Colon (tissue), 2 donors: ENCODE results near the gene FRMPD4.
"Not testable (repeated sequence)": the region's sequence is repeated elsewhere in the genome, so short reads cannot be mapped to it uniquely, and the experiment has no call there.

Source experiments
- FAIRE-seq: peaks from 2 replicates; lab custom pipeline; 2012; peaks lifted over from hg19 to GRCh38; lab: Jason Lieb, UNC
- donor health status: control.
- donor health status: control.

The FRMPD4 gene

DNA sequence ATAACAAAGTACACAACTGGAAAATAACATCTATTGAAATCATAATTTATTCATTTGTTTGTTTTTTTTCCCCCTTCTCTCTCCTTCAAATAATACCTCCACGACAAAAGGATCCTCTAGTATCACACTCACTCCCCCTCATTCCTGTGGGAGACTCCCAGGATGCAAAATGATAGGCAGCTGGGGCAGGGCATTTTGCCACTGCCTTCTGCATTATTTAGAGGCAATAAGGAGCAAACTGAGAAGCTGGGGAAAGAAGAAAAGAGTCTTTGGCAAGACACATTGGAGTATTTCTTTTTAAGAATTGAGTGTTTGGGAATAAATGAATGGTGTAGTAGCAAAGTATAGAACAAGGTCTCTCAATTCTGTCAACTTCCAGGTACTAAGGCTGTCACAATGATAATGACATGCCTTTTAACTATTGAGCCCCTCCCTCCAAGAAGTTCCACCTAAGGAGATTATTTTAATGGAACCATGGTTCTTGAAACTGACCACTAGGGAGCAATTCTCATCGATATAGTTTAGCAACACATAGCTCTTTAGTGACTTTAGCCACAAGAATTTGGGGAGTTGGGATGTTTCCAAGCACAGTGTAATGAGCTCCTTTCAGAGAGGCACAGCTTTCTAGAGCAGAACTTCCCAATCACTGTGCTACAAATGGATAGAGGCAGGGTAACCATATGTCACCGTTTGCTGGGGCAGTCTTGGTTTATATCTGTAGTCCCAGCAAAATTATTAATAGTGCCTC is 303.3 kb downstream of the FRMPD4 start:
- no peak for FAIRE-seq

DNA sequence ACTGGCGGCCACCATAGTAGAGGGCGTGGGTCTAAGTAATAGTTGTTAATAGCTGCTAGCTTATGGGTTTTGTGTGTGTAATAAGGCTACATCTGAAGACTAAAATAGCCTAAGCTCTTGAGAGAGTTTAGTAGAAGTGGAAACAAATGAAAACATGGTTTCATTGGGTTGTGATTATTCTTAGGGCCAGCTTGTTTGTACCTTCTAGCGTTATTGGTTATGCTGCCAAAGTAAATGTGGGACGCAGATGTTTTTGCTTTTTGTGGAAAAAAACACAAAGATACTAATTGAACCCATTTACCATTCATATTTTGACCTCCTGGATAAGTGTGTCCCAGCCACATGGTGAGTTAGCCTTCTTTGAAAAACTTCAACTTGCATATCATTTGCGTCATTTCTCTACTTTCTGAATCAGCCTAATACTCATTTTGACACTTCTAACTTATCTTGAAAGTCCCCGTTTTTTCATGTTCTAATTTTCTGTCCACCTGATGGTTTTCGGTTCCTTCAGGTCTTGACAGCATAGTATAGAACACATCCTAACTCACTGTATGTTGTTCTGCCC is 305.3 kb downstream of the FRMPD4 start:
- no peak for FAIRE-seq

DNA sequence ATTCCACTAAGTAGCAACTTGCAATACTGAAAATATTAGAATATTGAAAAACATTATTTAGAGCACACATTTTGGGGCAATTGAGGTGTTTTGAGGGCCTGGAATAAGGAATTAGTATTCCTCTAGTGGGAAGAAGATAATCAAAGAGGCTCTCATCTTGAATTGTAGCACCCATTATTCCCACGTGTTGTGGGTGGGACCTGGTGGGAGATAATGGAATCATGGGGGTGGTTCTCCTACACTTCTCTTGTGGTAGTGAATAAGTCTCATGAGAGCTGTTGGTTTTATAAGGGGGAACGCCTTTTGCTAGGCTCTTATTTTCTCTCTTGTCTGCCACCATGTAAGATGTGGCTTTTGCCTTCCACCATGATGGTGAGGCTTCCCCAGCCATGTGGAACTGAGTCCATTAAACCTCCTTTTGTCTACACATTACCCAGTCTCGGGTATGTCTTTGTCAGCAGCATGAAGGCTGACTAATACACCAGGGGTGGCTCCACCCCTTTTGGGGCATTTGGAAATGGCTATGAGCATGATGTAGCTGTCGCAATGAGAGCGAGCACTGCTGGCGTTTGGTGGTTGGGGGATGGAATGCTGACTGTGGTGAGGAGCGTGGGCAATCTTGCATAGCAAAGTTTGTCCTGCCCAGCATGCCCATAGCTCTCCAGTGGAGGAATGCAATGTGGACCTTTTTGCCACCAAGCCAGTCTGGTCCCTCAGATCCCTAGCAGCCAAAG is 308.2 kb downstream of the FRMPD4 start:
- no peak for FAIRE-seq

DNA sequence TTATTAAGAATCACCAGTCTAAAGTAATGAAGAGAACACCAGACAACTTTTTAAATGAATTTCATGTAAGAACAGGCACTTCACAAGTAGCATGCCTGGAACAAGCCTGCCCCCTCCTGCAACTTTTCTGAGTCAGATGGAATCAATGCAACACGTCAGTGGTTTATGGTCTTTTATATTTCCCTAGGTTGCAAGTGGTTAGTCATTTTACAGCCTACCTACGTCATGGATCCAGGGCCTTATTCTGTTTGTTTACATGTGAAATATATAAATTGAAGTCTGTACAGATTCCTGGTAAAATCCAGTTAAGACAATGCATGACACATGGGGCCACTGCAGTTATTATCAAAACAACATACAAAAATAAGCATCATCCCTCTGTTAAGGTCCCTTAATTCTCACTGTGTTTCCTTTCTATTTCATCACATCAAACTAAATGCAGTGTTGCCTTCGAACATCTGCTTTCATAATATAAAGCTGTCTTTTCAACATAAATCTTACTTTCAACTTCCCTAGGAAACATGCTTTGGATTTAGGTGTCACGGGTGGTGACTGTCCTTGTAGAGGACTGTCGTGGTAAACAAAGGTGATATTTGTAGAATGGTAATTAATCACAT is 309.3 kb downstream of the FRMPD4 start:
- FAIRE-seq = no peak

- FAIRE-seq = no peak
Measured at GRCh38 chrX:12452268-12452667, 314.0 kb downstream of the FRMPD4 start.

- FAIRE-seq = no peak
Measured at GRCh38 chrX:12460929-12461328, 322.7 kb downstream of the FRMPD4 start.

- FAIRE-seq = no peak
Measured at GRCh38 chrX:12463052-12463451, 324.8 kb downstream of the FRMPD4 start.

DNA sequence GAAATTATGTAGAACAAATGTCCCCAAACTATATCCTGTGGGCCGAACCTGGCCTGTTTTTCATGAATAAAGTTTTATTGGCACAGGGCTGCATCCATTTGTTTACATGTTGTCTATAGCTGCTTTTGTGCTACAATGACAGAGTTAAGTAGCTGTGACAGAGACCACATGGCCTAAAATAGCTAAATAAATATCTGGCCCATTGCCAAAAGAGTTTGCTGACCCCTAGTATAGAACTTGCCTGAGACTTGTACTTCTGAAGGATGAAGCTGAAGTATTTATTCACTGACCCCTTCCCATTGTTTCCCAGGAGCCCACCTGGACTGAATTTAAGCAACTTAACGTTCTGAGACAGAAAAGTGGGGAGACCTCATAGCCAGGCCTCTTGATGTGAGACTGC is 325.6 kb downstream of the FRMPD4 start:
- no peak for FAIRE-seq

DNA sequence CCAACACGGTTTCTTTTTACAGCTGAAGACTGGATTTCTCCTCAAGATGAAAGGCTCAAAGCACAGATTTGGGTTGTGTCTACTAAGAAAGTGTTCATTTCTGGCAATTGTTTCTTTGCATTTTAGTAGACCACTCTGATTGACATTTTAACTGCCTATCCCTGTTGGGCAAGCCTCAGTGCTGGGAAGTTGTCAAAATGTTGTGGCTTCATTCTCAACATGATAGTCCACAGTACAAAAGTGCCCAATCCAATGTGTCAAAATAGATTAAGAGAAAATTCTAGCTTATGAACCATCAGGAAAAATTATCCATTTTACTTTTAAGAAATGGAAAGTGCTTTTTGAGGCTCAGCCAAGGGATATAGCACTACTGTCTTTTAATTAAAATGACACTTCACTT is 329.0 kb downstream of the FRMPD4 start:
- FAIRE-seq = no peak

GRCh38 chrX:12469296-12469695 is 331.0 kb downstream of the FRMPD4 start:
- FAIRE-seq = no peak

- FAIRE-seq = no peak
Measured at GRCh38 chrX:12471061-12471460, 332.8 kb downstream of the FRMPD4 start.

- FAIRE-seq = no peak
Measured at GRCh38 chrX:12480956-12481355, 342.7 kb downstream of the FRMPD4 start.

- FAIRE-seq = no peak
Measured at GRCh38 chrX:12488220-12488619, 349.9 kb downstream of the FRMPD4 start.

DNA sequence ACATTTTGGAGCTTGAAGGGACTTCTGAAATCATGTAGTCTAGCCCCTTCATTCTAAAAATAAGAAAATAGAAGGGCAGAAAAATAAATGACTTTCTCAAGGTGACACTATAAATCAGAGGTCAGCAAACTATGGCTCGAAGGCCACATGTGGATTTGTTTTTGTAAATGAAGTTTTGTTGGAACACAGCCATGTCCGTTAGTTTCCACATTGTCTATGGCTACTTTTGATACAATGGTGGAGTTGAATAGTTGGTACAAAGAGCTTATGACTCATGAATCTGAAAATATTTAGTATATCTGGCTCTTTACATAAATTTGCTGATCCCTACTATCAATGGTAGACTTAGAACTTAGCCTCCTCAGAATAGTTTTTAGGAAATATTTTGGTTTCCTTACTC is 350.5 kb downstream of the FRMPD4 start:
- FAIRE-seq = no peak

GRCh38 chrX:12489341-12489740 is 351.1 kb downstream of the FRMPD4 start:
- no peak for FAIRE-seq

DNA sequence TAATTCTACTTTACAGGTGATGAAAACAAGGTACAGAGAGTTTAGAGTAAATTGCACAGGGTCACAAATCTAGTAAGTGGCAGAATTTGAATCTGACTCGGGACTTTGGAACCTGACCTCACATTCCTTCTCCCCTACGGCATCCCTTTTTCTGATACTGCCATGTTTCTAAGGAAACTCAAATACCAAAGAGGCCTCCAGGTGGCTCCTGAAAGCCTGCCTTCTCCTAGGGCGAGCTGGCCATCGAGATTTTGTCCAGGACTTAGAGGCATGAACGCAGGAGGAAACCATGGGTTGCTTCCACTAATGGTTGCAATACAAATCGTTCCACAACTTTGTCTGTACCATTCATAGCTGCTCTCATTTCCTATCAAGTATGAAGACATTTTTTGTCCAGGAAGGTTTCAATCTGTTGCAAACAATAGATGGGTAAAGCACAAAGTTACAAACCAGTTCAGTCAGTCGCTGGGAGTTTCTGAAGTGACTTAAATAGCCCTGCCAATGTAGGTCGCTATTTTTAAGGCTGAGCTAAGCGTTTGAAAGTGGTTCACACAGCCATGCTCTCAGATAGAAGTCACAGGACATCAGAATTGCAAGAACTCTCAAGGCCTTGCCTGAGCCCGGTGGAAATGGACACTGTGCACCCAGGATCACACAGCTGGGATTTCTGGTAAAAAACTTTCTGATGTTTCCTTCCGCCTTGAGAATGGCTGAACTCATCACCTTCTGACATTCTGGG is 356.3 kb downstream of the FRMPD4 start:
- FAIRE-seq = no peak

- no peak for FAIRE-seq
Measured at GRCh38 chrX:12496343-12496742, 358.1 kb downstream of the FRMPD4 start.

GRCh38 chrX:12497832-12498591 is 359.7 kb downstream of the FRMPD4 start:
- no peak for FAIRE-seq

GRCh38 chrX:12505127-12505526 is 366.9 kb downstream of the FRMPD4 start:
- FAIRE-seq = no peak

- FAIRE-seq = peak; percentile 78
Measured at GRCh38 chrX:12515384-12515783, 377.1 kb downstream of the FRMPD4 start.

GRCh38 chrX:12526306-12526705 is 388.0 kb downstream of the FRMPD4 start:
- FAIRE-seq = no peak

DNA sequence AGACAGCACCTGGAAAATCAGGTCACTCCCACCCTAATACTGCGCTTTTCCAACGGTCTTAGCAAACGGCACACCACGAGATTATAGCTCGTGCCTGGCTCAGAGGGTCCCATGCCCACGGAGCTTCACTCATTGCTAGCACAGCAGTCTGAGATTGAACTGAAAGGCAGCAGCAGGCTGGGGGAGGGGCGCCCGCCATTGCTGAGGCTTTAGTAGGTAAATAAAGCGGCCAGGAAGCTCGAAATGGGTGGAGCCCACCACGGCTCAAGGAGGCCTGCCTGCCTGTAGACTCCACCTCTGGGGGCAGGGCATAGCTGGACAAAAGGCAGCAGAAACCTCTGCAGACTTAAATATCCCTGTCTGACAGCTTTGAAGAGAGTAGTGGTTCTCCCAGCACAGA is 399.8 kb downstream of the FRMPD4 start:
- not testable (repeated sequence) for FAIRE-seq
